Gastrocnemius medialis (tissue), 4 donors: ENCODE measurements around the gene HLA-DMA.

Experiments used
- POLR2A ChIP-seq, 2 donors: fragments of 450-650 bp; IDR thresholded peaks; one replicate each; pipeline ENCODE4 v1.6.1; 2017; ENCODE audit warnings: antibody characterized with exemption in 2 of 2, mild to moderate bottlenecking in 2 of 2, moderate library complexity in 2 of 2
- TF ChIP-seq, protein P1 (sequence below), 5 experiments: fragments of 450-650 bp in 3 of 5; fragments of 200-600 bp in 2 of 5; sonication (generic) in 2 of 5; IDR thresholded peaks in 4 of 5; conservative IDR thresholded peaks in 1 of 5; 1 replicate in 4 of 5; 2 replicates in 1 of 5; pipeline ENCODE4 v1.5.1; 2016 to 2019; ENCODE audit warnings: antibody characterized with exemption in 5 of 5, mild to moderate bottlenecking in 3 of 5, moderate library complexity in 3 of 5

DNA sequence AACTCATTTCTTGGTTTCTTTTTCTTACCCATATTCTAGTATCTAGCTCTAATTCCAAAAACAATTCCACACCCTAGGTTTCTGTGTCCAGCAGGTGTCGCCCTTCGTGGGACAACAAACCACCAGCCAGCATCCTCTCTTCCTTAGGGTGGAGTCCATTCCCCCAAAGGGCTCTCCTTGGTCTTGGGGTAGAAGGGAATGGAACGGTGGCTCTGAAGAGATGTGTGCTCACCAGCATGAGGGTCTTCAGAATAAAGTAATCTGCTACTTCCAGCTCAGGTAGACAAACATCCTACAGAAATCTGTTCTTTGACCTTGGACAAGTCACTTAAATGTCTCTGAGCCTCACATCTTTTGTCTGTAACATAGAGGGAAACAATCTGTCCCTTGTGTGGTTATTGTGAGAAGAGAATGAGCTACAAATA lies 19.2 kb downstream of the HLA-DMA start:
- TF ChIP-seq POLR2A (IDR thresholded peaks at IDR 0.05) = no peak
- TF ChIP-seq, protein P1, sequence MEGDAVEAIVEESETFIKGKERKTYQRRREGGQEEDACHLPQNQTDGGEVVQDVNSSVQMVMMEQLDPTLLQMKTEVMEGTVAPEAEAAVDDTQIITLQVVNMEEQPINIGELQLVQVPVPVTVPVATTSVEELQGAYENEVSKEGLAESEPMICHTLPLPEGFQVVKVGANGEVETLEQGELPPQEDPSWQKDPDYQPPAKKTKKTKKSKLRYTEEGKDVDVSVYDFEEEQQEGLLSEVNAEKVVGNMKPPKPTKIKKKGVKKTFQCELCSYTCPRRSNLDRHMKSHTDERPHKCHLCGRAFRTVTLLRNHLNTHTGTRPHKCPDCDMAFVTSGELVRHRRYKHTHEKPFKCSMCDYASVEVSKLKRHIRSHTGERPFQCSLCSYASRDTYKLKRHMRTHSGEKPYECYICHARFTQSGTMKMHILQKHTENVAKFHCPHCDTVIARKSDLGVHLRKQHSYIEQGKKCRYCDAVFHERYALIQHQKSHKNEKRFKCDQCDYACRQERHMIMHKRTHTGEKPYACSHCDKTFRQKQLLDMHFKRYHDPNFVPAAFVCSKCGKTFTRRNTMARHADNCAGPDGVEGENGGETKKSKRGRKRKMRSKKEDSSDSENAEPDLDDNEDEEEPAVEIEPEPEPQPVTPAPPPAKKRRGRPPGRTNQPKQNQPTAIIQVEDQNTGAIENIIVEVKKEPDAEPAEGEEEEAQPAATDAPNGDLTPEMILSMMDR (IDR thresholded peaks at IDR 0.05 in 4 of 5, conservative IDR thresholded peaks at IDR 0.05 in 1 of 5) = peak; percentile 74 to 88 (median 86)
